ENCODE results near the gene C22orf23.

DNA sequence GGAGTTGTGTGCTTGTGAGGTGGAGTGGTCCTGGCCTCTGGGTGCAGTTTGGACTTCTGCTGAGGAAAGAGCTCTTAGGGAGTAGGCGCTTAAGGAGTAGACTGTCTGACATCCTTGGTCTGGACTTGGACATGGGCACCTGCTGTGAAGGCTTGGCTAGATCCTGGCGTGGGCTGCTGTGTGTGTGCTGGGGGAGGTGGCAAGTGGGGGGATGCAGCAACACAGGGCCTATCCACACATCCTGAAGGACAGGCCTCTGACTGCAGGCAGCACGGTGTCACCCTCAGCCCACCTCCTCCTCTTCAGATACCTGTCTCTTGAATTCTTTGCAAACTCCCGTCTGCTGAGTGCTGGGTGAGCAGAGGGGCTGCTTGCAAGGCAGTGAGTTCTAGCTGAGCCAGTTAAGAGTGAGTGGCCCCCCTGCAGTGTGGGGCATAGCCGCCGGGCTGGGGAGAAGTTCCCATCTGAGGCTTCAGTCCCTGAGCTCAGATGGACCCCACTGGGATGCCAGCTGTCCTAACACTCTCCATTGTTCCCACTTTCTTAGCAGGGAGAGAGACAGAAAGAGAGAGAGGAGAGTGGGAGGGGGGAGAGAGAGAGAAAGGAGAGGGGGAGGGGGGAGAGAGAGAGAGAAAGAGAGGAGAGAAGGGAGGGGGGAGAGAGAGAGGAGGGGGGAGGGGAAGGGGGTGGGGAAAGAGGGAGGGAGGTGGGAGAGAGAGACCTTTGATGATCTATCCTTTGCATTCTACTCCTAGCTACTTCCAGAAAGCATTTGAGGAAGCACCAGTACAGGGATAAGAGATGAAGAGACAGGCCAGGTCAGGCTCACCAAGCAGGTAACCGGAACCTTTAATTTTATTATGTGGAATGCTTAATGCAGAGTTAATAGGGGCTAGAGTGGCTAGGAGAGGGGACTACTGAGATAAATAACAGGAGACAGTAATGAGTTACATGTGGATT is 18.4 kb upstream of the C22orf23 start:
- TF ChIP-seq, protein P1, sequence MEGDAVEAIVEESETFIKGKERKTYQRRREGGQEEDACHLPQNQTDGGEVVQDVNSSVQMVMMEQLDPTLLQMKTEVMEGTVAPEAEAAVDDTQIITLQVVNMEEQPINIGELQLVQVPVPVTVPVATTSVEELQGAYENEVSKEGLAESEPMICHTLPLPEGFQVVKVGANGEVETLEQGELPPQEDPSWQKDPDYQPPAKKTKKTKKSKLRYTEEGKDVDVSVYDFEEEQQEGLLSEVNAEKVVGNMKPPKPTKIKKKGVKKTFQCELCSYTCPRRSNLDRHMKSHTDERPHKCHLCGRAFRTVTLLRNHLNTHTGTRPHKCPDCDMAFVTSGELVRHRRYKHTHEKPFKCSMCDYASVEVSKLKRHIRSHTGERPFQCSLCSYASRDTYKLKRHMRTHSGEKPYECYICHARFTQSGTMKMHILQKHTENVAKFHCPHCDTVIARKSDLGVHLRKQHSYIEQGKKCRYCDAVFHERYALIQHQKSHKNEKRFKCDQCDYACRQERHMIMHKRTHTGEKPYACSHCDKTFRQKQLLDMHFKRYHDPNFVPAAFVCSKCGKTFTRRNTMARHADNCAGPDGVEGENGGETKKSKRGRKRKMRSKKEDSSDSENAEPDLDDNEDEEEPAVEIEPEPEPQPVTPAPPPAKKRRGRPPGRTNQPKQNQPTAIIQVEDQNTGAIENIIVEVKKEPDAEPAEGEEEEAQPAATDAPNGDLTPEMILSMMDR (optimal IDR thresholded peaks at IDR 0.05 in 1 of 3, IDR thresholded peaks at IDR 0.05 in 1 of 3, conservative IDR thresholded peaks at IDR 0.05 in 1 of 3; ENCODE audit: extremely low read depth in 1 of 3, insufficient read depth in 2 of 3, low read length in 3 of 3): no peak
- no peak for TF ChIP-seq EZH2 (IDR thresholded peaks at IDR 0.05; ENCODE audit: low read length)
